Peyer's patch (tissue), 4 donors: ENCODE data around the gene GLCCI1.

ENCODE experiments used
- POLR2A ChIP-seq, 2 donors: fragments of 450-650 bp; IDR thresholded peaks; one replicate each; pipeline ENCODE4 v1.5.1; 2017; ENCODE audit warnings: antibody characterized with exemption in 2 of 2, mild to moderate bottlenecking in 2 of 2, moderate library complexity in 2 of 2
- TF ChIP-seq, protein P1 (sequence below), 6 experiments: fragments of 450-650 bp in 4 of 6; fragments of 200-600 bp in 2 of 6; sonication (generic) in 1 of 6; IDR thresholded peaks; one replicate each; pipeline ENCODE4 v1.5.1; 2017 to 2019; ENCODE audit warnings: antibody characterized with exemption in 6 of 6, mild to moderate bottlenecking in 3 of 6, moderate library complexity in 1 of 6

DNA sequence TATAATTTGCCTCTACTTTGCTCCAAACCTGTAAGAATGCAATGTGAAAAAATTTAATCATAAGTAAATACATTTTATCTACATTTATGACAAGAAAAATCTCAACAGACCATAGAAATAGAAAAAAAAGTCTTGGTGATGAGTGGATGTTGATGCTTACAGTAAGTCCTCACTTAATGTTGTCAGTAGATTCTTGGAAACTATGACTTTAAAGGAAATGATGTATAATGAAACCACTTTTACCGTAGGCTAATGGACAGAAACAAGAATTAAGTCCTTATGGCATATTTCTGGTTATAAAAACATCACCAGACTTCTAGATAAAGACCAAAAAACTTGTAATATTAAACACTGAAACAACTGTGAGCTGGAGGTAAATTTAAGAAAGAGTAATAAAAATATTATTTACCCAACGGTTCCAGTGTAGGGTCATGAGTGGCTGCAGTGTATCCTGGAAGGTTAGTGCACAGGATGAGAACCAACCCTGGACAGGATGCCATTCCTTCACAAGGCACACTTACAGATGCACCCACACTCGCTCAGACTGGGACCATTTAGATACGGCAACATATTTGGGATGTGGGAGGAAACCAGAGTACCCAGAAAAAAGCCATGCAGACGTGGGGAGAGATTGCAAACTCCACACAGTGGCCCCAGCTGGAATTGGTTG lies 76.3 kb downstream of the GLCCI1 start:
- TF ChIP-seq POLR2A (IDR thresholded peaks at IDR 0.05), result no peak
- TF ChIP-seq, protein P1, sequence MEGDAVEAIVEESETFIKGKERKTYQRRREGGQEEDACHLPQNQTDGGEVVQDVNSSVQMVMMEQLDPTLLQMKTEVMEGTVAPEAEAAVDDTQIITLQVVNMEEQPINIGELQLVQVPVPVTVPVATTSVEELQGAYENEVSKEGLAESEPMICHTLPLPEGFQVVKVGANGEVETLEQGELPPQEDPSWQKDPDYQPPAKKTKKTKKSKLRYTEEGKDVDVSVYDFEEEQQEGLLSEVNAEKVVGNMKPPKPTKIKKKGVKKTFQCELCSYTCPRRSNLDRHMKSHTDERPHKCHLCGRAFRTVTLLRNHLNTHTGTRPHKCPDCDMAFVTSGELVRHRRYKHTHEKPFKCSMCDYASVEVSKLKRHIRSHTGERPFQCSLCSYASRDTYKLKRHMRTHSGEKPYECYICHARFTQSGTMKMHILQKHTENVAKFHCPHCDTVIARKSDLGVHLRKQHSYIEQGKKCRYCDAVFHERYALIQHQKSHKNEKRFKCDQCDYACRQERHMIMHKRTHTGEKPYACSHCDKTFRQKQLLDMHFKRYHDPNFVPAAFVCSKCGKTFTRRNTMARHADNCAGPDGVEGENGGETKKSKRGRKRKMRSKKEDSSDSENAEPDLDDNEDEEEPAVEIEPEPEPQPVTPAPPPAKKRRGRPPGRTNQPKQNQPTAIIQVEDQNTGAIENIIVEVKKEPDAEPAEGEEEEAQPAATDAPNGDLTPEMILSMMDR (IDR thresholded peaks at IDR 0.05), result no peak
